Breast epithelium (tissue), 3 donors: ENCODE data around the gene KCNK15.

Experiments used
- POLR2A ChIP-seq: fragments of 450-650 bp; IDR thresholded peaks from one replicate; pipeline ENCODE4 v1.6.1; 2016; ENCODE audit warnings: antibody characterized with exemption, mild to moderate bottlenecking, moderate library complexity
- POLR2AphosphoS5 ChIP-seq, 3 donors: sonication (generic); formaldehyde crosslinking; IDR thresholded peaks; one replicate each; pipeline ENCODE4 v1.6.1; 2017; ENCODE audit warnings: antibody characterized with exemption in 3 of 3
- TF ChIP-seq, protein P1 (sequence below), 3 donors: fragments of 450-650 bp; IDR thresholded peaks; one replicate each; pipeline ENCODE4 v1.5.1; 2016 to 2017; ENCODE audit warnings: antibody characterized with exemption in 3 of 3, mild to moderate bottlenecking in 3 of 3, moderate library complexity in 3 of 3

DNA sequence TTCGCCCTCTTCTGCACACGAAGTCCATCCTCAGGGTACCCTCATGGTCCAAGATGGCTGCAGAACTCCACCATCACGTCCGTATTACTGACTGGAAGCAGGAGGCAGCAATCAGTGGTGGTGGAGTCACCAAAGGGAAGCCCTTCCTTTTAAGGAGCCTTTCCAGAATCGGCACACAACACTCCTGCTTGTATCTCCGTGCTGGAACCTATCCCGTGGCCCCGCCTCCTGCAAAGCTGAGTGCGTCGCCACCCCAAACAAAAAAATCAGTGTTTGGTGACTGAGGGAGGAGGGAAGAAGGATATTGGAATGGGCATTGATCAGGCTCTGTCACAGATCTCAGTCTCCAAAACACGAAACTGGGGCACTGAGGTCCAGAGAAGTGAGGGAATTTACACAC, 36.3 kb upstream of the KCNK15 start:
- no peak for TF ChIP-seq POLR2A
- TF ChIP-seq, protein P1, sequence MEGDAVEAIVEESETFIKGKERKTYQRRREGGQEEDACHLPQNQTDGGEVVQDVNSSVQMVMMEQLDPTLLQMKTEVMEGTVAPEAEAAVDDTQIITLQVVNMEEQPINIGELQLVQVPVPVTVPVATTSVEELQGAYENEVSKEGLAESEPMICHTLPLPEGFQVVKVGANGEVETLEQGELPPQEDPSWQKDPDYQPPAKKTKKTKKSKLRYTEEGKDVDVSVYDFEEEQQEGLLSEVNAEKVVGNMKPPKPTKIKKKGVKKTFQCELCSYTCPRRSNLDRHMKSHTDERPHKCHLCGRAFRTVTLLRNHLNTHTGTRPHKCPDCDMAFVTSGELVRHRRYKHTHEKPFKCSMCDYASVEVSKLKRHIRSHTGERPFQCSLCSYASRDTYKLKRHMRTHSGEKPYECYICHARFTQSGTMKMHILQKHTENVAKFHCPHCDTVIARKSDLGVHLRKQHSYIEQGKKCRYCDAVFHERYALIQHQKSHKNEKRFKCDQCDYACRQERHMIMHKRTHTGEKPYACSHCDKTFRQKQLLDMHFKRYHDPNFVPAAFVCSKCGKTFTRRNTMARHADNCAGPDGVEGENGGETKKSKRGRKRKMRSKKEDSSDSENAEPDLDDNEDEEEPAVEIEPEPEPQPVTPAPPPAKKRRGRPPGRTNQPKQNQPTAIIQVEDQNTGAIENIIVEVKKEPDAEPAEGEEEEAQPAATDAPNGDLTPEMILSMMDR (IDR thresholded peaks at IDR 0.05): no peak
- TF ChIP-seq POLR2AphosphoS5 (IDR thresholded peaks at IDR 0.05): no peak
